NCI-H226 (cell line): ENCODE data around the gene PAPSS2.
A peak's percentile ranks its signal among the peaks of the same experiment; 100 is the strongest.
"Not testable (repeated sequence)": the region's sequence is repeated elsewhere in the genome, so short reads cannot be mapped to it uniquely, and the experiment has no call there.

Experiments used
- DNase-seq: peaks from one replicate; pipeline ENCODE4 v3.0.0-alpha.2; 2015

The PAPSS2 gene

GRCh38 chr10:87712913-87713616, 53.4 kb downstream of the PAPSS2 start:
- DNase-seq, result no peak

GRCh38 chr10:87713707-87714106, 54.0 kb downstream of the PAPSS2 start:
- DNase-seq, result no peak

GRCh38 chr10:87715552-87716347, 56.1 kb downstream of the PAPSS2 start:
- DNase-seq, result no peak

GRCh38 chr10:87716348-87716670, 56.6 kb downstream of the PAPSS2 start:
- DNase-seq, result no peak

- no peak for DNase-seq
Observed at GRCh38 chr10:87720665-87721064, 61.0 kb downstream of the PAPSS2 start.

GRCh38 chr10:87721781-87722180, 62.1 kb downstream of the PAPSS2 start:
- no peak for DNase-seq

GRCh38 chr10:87722716-87723115, 63.0 kb downstream of the PAPSS2 start:
- no peak for DNase-seq

- DNase-seq, result no peak
Observed at GRCh38 chr10:87723500-87723899, 63.8 kb downstream of the PAPSS2 start.

GRCh38 chr10:87724789-87725188, 65.1 kb downstream of the PAPSS2 start:
- DNase-seq, result no peak

- DNase-seq, result no peak
Observed at GRCh38 chr10:87729940-87730339, 70.3 kb downstream of the PAPSS2 start.

- DNase-seq, result no peak
Observed at GRCh38 chr10:87733081-87733480, 73.4 kb downstream of the PAPSS2 start.

- DNase-seq, result no peak
Observed at GRCh38 chr10:87734987-87735827, 75.5 kb downstream of the PAPSS2 start.

GRCh38 chr10:87738253-87738652, 78.6 kb downstream of the PAPSS2 start:
- DNase-seq, result not testable (repeated sequence)

- DNase-seq, result no peak
Observed at GRCh38 chr10:87739703-87740102, 80.0 kb downstream of the PAPSS2 start.

GRCh38 chr10:87740254-87740655, 80.6 kb downstream of the PAPSS2 start:
- peak; percentile 45 for DNase-seq

GRCh38 chr10:87742992-87743610, 83.4 kb downstream of the PAPSS2 start:
- DNase-seq, result not testable (repeated sequence)

GRCh38 chr10:87744606-87745005, 84.9 kb downstream of the PAPSS2 start:
- DNase-seq, result no peak

GRCh38 chr10:87746911-87747310, 87.2 kb downstream of the PAPSS2 start:
- DNase-seq, result no peak

- not testable (repeated sequence) for DNase-seq
Observed at GRCh38 chr10:87748244-87748643, 88.6 kb downstream of the PAPSS2 start.

GRCh38 chr10:87750001-87750671, 90.5 kb downstream of the PAPSS2 start:
- peak; percentile 84 for DNase-seq

GRCh38 chr10:87750817-87751216, 91.1 kb downstream of the PAPSS2 start:
- DNase-seq, result no peak

- no peak for DNase-seq
Observed at GRCh38 chr10:87751274-87751673, 91.6 kb downstream of the PAPSS2 start.
